Measurements from ENCODE around the gene TLCD5.

The TLCD5 gene

DNA sequence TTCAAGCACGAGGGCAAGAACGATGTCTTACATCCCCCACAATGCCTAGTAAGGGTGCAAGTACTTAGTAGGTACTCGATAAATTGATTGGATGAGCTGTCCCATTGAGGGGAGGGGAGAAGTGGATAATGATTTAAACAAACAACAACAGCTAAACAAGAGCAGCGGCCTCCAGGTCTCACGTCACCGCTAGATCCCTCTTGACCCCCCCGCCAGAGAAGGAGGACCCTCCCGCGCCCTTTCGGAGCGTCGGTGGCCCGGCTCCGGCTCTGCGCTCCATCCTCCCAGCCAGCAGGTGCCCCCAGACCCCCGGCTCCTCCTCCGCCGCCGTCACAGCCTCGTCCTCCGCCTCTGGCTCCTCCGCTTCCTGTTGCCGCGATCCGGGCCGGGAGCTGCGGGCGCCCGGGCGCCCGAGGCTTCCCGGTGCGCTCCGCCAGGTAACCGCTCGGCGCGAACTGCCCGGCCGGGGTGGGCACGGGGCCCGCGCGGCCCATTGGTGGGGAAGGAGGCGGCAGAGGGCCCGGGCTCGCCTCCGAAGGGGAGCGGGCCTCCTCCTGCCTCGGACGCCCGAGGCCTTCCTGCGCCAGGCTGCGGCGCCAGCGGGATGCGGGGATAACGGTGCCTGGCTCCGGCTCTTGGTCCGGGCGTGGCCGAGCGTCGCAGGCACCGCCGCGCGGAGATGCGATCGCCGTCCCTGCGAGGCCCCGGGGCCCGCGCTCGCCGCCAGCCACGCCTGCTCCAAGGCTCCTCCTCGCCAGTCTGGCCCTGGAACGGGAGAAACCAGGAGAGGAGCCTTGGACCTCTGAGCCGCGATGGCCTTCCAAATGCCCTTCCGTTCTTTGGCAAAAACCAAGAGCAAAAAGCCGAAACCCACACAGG lies at the start of gene TLCD5:
Gene TLCD5 (plus strand): TSS at position 368 of the 879 bp plus-strand sequence. CDS start 2,143 bp downstream, outside the sequence.
- CTCF ChIA-PET: interaction anchor here (0.7 to 2.4 kb wide), 4 partner anchors 11 to 95 kb away, joined by 3 to 13 read pairs (median 4); partner anchors contain the start of gene ARHGEF12
- peaks cover 0 to 19% of the 10 kb centered on the region in 2 experiments; a peak in 2 of 3 replicates for H3K36me3 ChIP-seq (ENCODE audit: control insufficient read depth in 2 of 2, insufficient read depth in 1 of 2, low read length in 2 of 2)
- no peaks in the 10 kb centered on the region for H3K4me1 ChIP-seq (ENCODE audit: control insufficient read depth, insufficient read depth, low read length)
- no peaks in the 10 kb centered on the region for H3K9me3 ChIP-seq (ENCODE audit: control insufficient read depth, insufficient read depth, low read depth, low read length)
- H3K4me3 ChIP-seq (ENCODE audit: low read depth, low read length): peak within 1 kb of the TSS; percentile 72
- POLR2A ChIA-PET: interaction anchor here (0.6 to 2.4 kb wide), 2 partner anchors 10 to 13 kb away, joined by 3 to 9 read pairs; no protein-coding TSS in a partner anchor
- peak within 1 kb of the TSS; percentile 67 for H3K27ac ChIP-seq (ENCODE audit: extremely low read depth, low read depth, low read length)
- TF ChIP-seq ZNF777 (tag by site-specific recombination; IDR thresholded peaks at IDR 0.05; ENCODE audit: borderline replicate concordance): no peak
- no peak; the same call in 1 of the 2 replicates for TF ChIP-seq GLIS1 (tag by site-specific recombination; IDR thresholded peaks at IDR 0.05)
- TF ChIP-seq, protein P1, sequence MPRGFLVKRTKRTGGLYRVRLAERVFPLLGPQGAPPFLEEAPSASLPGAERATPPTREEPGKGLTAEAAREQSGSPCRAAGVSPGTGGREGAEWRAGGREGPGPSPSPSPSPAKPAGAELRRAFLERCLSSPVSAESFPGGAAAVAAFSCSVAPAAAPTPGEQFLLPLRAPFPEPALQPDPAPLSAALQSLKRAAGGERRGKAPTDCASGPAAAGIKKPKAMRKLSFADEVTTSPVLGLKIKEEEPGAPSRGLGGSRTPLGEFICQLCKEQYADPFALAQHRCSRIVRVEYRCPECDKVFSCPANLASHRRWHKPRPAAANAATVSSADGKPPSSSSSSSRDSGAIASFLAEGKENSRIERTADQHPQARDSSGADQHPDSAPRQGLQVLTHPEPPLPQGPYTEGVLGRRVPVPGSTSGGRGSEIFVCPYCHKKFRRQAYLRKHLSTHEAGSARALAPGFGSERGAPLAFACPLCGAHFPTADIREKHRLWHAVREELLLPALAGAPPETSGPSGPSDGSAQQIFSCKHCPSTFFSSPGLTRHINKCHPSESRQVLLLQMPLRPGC (tag by site-specific recombination; IDR thresholded peaks at IDR 0.05): no peak
- TF ChIP-seq ZNF626 (tag by site-specific recombination; IDR thresholded peaks at IDR 0.05): no peak
- no peak for TF ChIP-seq ZNF239 (tag by site-specific recombination; IDR thresholded peaks at IDR 0.05)
- TF ChIP-seq ZNF677 (tag by site-specific recombination; IDR thresholded peaks at IDR 0.05): 0 out of 2 replicates have a peak, but pooled peaks have one; percentile 10
- no peak for TF ChIP-seq ZNF837 (tag by site-specific recombination; IDR thresholded peaks at IDR 0.05)
- TF ChIP-seq BCL11B (tag by site-specific recombination; IDR thresholded peaks at IDR 0.05; ENCODE audit: low read depth): no peak
- no peak for TF ChIP-seq ZNF654 (tag by site-specific recombination; IDR thresholded peaks at IDR 0.05; ENCODE audit: low read depth)
- TF ChIP-seq, protein P2, sequence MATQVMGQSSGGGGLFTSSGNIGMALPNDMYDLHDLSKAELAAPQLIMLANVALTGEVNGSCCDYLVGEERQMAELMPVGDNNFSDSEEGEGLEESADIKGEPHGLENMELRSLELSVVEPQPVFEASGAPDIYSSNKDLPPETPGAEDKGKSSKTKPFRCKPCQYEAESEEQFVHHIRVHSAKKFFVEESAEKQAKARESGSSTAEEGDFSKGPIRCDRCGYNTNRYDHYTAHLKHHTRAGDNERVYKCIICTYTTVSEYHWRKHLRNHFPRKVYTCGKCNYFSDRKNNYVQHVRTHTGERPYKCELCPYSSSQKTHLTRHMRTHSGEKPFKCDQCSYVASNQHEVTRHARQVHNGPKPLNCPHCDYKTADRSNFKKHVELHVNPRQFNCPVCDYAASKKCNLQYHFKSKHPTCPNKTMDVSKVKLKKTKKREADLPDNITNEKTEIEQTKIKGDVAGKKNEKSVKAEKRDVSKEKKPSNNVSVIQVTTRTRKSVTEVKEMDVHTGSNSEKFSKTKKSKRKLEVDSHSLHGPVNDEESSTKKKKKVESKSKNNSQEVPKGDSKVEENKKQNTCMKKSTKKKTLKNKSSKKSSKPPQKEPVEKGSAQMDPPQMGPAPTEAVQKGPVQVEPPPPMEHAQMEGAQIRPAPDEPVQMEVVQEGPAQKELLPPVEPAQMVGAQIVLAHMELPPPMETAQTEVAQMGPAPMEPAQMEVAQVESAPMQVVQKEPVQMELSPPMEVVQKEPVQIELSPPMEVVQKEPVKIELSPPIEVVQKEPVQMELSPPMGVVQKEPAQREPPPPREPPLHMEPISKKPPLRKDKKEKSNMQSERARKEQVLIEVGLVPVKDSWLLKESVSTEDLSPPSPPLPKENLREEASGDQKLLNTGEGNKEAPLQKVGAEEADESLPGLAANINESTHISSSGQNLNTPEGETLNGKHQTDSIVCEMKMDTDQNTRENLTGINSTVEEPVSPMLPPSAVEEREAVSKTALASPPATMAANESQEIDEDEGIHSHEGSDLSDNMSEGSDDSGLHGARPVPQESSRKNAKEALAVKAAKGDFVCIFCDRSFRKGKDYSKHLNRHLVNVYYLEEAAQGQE (tag by site-specific recombination; IDR thresholded peaks at IDR 0.05): no peak
- TF ChIP-seq ZNF354C (tag by site-specific recombination; IDR thresholded peaks at IDR 0.05; ENCODE audit: borderline replicate concordance, low read depth): no peak
- TF ChIP-seq ZNF664 (tag by site-specific recombination; IDR thresholded peaks at IDR 0.05): peak; percentile 61
- TF ChIP-seq GLIS2 (tag by site-specific recombination; IDR thresholded peaks at IDR 0.05): peak; percentile 56
- TF ChIP-seq, protein P3, sequence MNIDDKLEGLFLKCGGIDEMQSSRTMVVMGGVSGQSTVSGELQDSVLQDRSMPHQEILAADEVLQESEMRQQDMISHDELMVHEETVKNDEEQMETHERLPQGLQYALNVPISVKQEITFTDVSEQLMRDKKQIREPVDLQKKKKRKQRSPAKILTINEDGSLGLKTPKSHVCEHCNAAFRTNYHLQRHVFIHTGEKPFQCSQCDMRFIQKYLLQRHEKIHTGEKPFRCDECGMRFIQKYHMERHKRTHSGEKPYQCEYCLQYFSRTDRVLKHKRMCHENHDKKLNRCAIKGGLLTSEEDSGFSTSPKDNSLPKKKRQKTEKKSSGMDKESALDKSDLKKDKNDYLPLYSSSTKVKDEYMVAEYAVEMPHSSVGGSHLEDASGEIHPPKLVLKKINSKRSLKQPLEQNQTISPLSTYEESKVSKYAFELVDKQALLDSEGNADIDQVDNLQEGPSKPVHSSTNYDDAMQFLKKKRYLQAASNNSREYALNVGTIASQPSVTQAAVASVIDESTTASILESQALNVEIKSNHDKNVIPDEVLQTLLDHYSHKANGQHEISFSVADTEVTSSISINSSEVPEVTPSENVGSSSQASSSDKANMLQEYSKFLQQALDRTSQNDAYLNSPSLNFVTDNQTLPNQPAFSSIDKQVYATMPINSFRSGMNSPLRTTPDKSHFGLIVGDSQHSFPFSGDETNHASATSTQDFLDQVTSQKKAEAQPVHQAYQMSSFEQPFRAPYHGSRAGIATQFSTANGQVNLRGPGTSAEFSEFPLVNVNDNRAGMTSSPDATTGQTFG (tag by site-specific recombination; IDR thresholded peaks at IDR 0.05; ENCODE audit: borderline replicate concordance): no peak
- TF ChIP-seq ZNF600 (tag by site-specific recombination; IDR thresholded peaks at IDR 0.05): no peak
- no peak for TF ChIP-seq ZNF19 (tag by site-specific recombination; IDR thresholded peaks at IDR 0.05; ENCODE audit: low read depth)
- no peak for TF ChIP-seq KLF1 (tag by site-specific recombination; IDR thresholded peaks at IDR 0.05)
- TF ChIP-seq ZNF610 (tag by site-specific recombination; IDR thresholded peaks at IDR 0.05; ENCODE audit: borderline replicate concordance): peak; percentile 78; the same call in 1 of the 2 replicates
- no peak for TF ChIP-seq ZNF624 (tag by site-specific recombination; IDR thresholded peaks at IDR 0.05)
- TF ChIP-seq WT1 (tag by site-specific recombination; IDR thresholded peaks at IDR 0.05): no peak
- no peak for TF ChIP-seq ZNF747 (tag by site-specific recombination; IDR thresholded peaks at IDR 0.05)
- no peak for TF ChIP-seq RBAK (tag by site-specific recombination; IDR thresholded peaks at IDR 0.05)
- TF ChIP-seq GFI1B (tag by site-specific recombination; IDR thresholded peaks at IDR 0.05): no peak
- 0 out of 2 replicates have a peak, but pooled peaks have one; percentile 5 for TF ChIP-seq ZNF596 (tag by site-specific recombination; IDR thresholded peaks at IDR 0.05)
- TF ChIP-seq ZNF23 (tag by site-specific recombination; IDR thresholded peaks at IDR 0.05; ENCODE audit: borderline replicate concordance): no peak
- no peak for TF ChIP-seq ZNF155 (tag by site-specific recombination; IDR thresholded peaks at IDR 0.05)
- TF ChIP-seq, protein P4, sequence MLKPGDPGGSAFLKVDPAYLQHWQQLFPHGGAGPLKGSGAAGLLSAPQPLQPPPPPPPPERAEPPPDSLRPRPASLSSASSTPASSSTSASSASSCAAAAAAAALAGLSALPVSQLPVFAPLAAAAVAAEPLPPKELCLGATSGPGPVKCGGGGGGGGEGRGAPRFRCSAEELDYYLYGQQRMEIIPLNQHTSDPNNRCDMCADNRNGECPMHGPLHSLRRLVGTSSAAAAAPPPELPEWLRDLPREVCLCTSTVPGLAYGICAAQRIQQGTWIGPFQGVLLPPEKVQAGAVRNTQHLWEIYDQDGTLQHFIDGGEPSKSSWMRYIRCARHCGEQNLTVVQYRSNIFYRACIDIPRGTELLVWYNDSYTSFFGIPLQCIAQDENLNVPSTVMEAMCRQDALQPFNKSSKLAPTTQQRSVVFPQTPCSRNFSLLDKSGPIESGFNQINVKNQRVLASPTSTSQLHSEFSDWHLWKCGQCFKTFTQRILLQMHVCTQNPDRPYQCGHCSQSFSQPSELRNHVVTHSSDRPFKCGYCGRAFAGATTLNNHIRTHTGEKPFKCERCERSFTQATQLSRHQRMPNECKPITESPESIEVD (tag by site-specific recombination; IDR thresholded peaks at IDR 0.05): no peak
- TF ChIP-seq ZNF423 (tag by site-specific recombination; IDR thresholded peaks at IDR 0.05): no peak

Measured in HEK293 (cell line).